ENCODE measurements around the gene GBA2.

Gene GBA2

GRCh38 chr9:35723908-35724307, 25.1 kb downstream of the GBA2 start:
- intact Hi-C loops (cut with DNase I), result no loop called here
- no peak for DNase-seq

GRCh38 chr9:35723426-35723825, 25.6 kb downstream of the GBA2 start:
- intact Hi-C loops (cut with DNase I), result no loop called here
- no peak for DNase-seq

- DNase-seq, result no peak
- intact Hi-C loops (cut with DNase I), result no loop called here
These were observed 29.5 kb downstream of the GBA2 start for GRCh38 chr9:35719546-35719945.

- no peak for DNase-seq
- intact Hi-C loops (cut with DNase I), result no loop called here
These were observed 30.1 kb downstream of the GBA2 start for GRCh38 chr9:35718721-35719511.

- intact Hi-C loops (cut with DNase I), result no loop called here
- no peak for DNase-seq
These were observed 31.7 kb downstream of the GBA2 start for GRCh38 chr9:35717132-35717870.

GRCh38 chr9:35716230-35716629, 32.8 kb downstream of the GBA2 start:
- intact Hi-C loops (cut with DNase I), result no loop called here
- DNase-seq, result no peak

- intact Hi-C loops (cut with DNase I), result no loop called here
- no peak for DNase-seq
These were observed 34.3 kb downstream of the GBA2 start for GRCh38 chr9:35714579-35715252.

GRCh38 chr9:35714123-35714522, 34.9 kb downstream of the GBA2 start:
- intact Hi-C loops (cut with DNase I), result no loop called here
- DNase-seq, result no peak

GRCh38 chr9:35713578-35713977, 35.5 kb downstream of the GBA2 start:
- no peak for DNase-seq
- intact Hi-C loops (cut with DNase I), result no loop called here

GRCh38 chr9:35712762-35713400, 36.1 kb downstream of the GBA2 start:
- intact Hi-C loops (cut with DNase I), result no loop called here
- no peak for DNase-seq

GRCh38 chr9:35711501-35712428, 37.3 kb downstream of the GBA2 start:
- no peak for DNase-seq
- intact Hi-C loops (cut with DNase I), result no loop called here

GRCh38 chr9:35710818-35711500, 38.1 kb downstream of the GBA2 start:
- DNase-seq, result no peak
- intact Hi-C loops (cut with DNase I), result no loop called here

GRCh38 chr9:35708146-35708545, 40.9 kb downstream of the GBA2 start:
- intact Hi-C loops (cut with DNase I), result no loop called here
- DNase-seq, result no peak

GRCh38 chr9:35706951-35707350, 42.1 kb downstream of the GBA2 start:
- intact Hi-C loops (cut with DNase I), result no loop called here
- no peak for DNase-seq

- DNase-seq, result no peak
- intact Hi-C loops (cut with DNase I), result no loop called here
These were observed 43.1 kb downstream of the GBA2 start for GRCh38 chr9:35705836-35706430.

GRCh38 chr9:35705372-35705771, 43.7 kb downstream of the GBA2 start:
- intact Hi-C loops (cut with DNase I), result no loop called here
- DNase-seq, result no peak

GRCh38 chr9:35703906-35704672, 44.9 kb downstream of the GBA2 start:
- intact Hi-C loops (cut with DNase I), result no loop called here
- DNase-seq, result no peak

GRCh38 chr9:35702696-35703095, 46.3 kb downstream of the GBA2 start:
- intact Hi-C loops (cut with DNase I), result no loop called here
- no peak for DNase-seq

All from posterior cingulate gyrus (tissue), 11 donors.